Activated T-cell treated with anti-CD3 and anti-CD28 coated beads, Interleukin-2, amount 50 U/mL, for 1 hour (primary cell): ENCODE measurements around the gene SPO11.
A peak's percentile ranks its signal among the peaks of the same experiment; 100 is the strongest.

Experiments
- DNase-seq: peaks from one replicate; pipeline ENCODE4 v3.0.0-alpha.2; 2020

The SPO11 gene

GRCh38 chr20:57378646-57379262 is 49.2 kb downstream of the SPO11 start:
- no peak for DNase-seq

- DNase-seq, result no peak
These were observed 49.7 kb downstream of the SPO11 start for GRCh38 chr20:57379263-57379647.

- no peak for DNase-seq
These were observed 50.6 kb downstream of the SPO11 start for GRCh38 chr20:57380081-57380750.

GRCh38 chr20:57381596-57382503 is 52.2 kb downstream of the SPO11 start:
- DNase-seq, result peak; percentile 90

- no peak for DNase-seq
These were observed 52.9 kb downstream of the SPO11 start for GRCh38 chr20:57382516-57382915.

- DNase-seq, result no peak
These were observed 54.1 kb downstream of the SPO11 start for GRCh38 chr20:57383447-57384347.

- no peak for DNase-seq
These were observed 54.9 kb downstream of the SPO11 start for GRCh38 chr20:57384486-57384885.

- no peak for DNase-seq
These were observed 55.6 kb downstream of the SPO11 start for GRCh38 chr20:57384953-57385761.

GRCh38 chr20:57385940-57386339 is 56.3 kb downstream of the SPO11 start:
- DNase-seq, result no peak

- no peak for DNase-seq
These were observed 57.2 kb downstream of the SPO11 start for GRCh38 chr20:57386762-57387161.

GRCh38 chr20:57387463-57387862 is 57.9 kb downstream of the SPO11 start:
- DNase-seq, result no peak

GRCh38 chr20:57387945-57388371 is 58.4 kb downstream of the SPO11 start:
- DNase-seq, result no peak

- peak; percentile 73 for DNase-seq
These were observed 59.5 kb downstream of the SPO11 start for GRCh38 chr20:57388953-57389694.

- DNase-seq, result peak; percentile 60
These were observed 60.3 kb downstream of the SPO11 start for GRCh38 chr20:57389695-57390603.

- DNase-seq, result peak; percentile 80
These were observed 61.2 kb downstream of the SPO11 start, which contains the start of gene RBM38 for GRCh38 chr20:57390604-57391438. Gene RBM38, plus strand, starts transcription at chr20:57391396. Its CDS starts 186 bp downstream, at chr20:57391582.

GRCh38 chr20:57391439-57392301 is 62.1 kb downstream of the SPO11 start:
- peak; percentile 53 for DNase-seq

- peak; percentile 85 for DNase-seq
These were observed 63.1 kb downstream of the SPO11 start for GRCh38 chr20:57392512-57393271.
